SK-N-MC (cell line): Measurements from ENCODE around the gene ADAMTS17.

Source experiments
- EZH2 ChIP-seq: fragments of 200-600 bp; sonication (generic); IDR thresholded peaks from one replicate; pipeline ENCODE4 v1.6.1; 2017; ENCODE audit warnings: antibody characterized with exemption
- FOXP2 ChIP-seq: optimal IDR thresholded peaks from 2 replicates; pipeline ENCODE3; 2011; ENCODE audit warnings: mild to moderate bottlenecking, moderate library complexity; ENCODE audit not compliant: insufficient read depth; ENCODE audit errors: extremely low read length, control extremely low read depth
- POLR2AphosphoS5 ChIP-seq: IDR thresholded peaks from 2 replicates; pipeline ENCODE4 v1.6.1; 2012; ENCODE audit warnings: mild to moderate bottlenecking, low read depth, low read length, borderline replicate concordance

GRCh38 chr15:100059094-100059493, 282.7 kb downstream of the ADAMTS17 start:
- no peak for TF ChIP-seq POLR2AphosphoS5
- TF ChIP-seq EZH2, result no peak
- no peak for TF ChIP-seq FOXP2
